CD4-positive, alpha-beta T cell treated with Interleukin-15 for 4 hours (primary cell): ENCODE results near the gene DNAJC21.

ENCODE experiments used
- DNase-seq: peaks from one replicate; pipeline ENCODE4 v3.0.0-alpha.2; 2020; ENCODE audit warnings: low spot score

The DNAJC21 gene

GRCh38 chr5:34978681-34979080 is 49.3 kb downstream of the DNAJC21 start:
- no peak for DNase-seq

DNA sequence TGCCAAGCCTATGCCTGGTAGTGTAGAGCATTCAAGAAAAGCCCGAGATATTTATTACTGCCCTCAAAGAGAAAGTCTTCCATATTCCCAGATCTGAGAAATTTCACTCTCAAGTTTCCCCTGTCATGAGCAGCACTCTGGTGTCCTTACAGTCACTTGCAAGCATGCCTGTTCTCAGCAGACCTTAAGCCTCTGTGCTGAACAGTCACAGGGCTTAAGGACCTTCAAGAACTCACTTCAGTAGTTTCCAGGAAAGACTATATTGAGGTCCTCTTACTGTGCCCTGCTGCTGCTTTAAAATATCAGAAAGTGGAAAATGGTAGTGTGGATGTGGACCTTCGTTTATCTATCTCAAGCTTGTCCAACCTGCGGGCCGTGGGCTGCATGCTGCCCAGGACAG is 53.5 kb downstream of the DNAJC21 start:
- no peak for DNase-seq

DNA sequence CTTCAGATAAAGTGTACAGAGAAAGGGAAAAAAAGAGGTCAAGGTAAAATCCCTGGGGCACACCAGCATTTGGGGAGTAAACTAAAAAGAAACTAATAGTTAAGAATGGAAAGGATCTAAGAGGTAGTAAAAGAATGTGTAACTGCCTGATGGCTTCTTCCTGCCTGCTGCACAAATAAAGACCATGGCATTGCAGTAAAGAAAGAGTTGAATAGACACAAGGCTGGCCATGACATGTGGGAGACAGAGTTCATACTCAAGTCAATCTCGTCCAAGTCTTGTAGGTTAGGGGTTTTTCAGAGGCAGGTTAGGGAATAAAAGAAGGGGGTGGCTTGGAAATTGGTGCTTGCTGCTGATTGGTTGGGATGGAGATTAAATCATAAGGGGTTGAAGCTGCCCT is 57.6 kb downstream of the DNAJC21 start:
- no peak for DNase-seq

GRCh38 chr5:34991486-34992238 is 62.3 kb downstream of the DNAJC21 start:
- no peak for DNase-seq

GRCh38 chr5:34993951-34994350 is 64.6 kb downstream of the DNAJC21 start:
- DNase-seq: no peak

DNA sequence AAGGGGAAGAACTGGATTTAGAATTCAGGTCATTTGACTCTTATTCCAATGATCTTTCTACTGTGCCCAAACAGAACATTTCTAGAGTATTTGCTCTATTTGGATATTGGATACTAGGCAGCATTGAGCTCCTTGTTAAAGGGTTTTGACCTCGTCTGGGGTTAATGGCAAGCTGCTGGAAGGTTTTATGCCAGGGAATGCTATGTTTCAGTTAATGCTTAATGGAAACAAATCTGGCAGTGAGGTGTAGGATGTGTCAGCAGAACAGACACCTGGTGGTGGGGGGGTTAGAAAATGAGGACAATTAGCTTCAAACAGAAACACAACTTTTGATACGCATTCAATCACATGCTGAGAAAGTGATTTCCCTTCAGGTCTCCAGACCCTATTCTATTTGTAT is 66.9 kb downstream of the DNAJC21 start:
- no peak for DNase-seq

DNA sequence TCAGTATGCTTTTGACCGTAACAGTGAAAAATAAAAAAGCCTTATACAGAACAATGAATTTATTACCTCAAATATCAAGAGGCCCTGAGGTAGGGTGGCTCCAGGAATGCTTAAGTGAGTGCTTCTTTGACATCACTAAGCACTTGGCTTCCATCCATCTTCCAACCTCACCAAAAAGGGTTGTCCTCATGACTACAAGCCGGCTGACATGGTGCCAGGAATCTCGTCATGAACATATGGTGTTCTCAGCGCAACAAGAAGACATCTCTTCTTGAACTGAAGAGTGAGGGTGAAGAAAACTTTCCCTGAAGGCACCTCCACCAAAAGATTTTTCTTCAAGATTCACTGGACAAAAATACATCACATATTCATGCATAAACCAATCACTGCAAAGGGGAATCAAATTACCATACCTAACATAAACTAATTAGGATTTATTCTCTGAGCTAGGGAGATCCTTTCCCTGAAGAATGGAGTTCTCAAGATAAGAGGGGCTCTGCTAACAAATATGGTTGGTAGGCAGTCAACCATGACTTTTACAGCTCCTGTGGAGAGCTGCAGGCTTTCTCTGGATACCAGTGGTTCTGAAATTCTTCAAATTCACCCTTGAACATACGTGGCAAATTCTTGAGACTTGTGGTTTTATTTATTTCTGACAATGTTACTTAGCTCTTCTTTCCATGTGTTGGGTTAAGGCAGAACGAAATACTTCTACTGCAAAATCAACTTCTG is 68.9 kb downstream of the DNAJC21 start:
- no peak for DNase-seq

DNA sequence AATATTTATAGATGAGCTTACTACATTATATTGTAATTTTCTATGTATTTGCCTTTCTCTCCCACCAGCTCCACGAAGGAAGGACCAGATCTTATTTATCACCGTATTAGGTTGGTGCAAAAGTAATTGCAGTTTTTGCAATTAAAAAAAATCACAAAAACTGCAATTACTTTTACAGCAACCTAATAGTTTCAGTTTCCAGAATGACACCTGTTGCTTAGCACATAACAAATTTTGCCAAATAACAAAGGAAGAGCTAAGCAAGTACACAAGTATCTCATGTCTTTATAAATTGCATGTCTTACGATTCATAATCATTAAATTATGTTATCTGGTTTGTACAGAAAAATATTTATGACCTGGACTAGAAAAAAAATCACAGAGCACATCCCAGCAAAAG is 72.5 kb downstream of the DNAJC21 start:
- DNase-seq: no peak

GRCh38 chr5:35002459-35002858 is 73.1 kb downstream of the DNAJC21 start:
- DNase-seq: no peak

GRCh38 chr5:35003018-35003957 is 73.9 kb downstream of the DNAJC21 start:
- DNase-seq: peak; percentile 19

DNA sequence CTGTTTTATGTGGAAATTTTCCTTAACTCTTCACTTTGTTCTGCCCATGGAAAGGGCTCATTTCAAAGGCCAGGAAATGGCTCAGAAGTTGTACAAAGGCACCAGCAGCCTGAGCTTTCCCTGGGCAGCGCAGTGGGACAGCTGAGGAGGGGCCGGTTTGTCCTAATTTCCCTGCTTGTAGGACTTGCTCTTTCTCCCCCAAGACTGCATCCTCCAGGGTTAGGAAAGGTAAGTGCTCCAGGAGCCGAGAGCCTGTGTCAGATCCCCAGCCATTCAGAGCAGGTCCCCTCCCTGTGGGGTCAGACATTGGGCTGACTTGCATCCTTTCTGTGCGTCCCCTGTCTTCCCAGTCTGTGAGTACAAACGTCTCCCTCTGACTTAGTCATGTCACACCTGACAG is 74.8 kb downstream of the DNAJC21 start:
- DNase-seq: no peak

DNA sequence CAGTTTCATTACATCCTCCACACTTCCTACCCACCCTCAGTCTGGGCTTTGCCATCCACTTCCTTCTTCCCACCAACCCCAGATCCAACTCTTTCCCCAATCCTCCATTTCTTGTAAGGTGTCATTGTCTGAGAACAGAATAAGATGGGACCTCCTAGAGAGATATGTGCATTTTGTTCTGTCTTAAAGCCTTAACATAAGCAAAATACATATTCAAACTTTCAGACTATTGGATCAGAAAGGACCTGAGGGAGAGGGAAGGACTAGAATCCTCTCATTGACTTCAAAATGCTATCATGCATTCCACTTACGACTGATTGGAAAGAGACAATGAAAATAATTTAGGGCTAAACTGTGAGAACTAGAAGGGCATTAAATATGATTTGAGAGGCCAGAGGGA is 75.4 kb downstream of the DNAJC21 start:
- DNase-seq: no peak
